HepG2 (cell line): ENCODE measurements around the gene MASP1. TPM values are rescaled to one million over a fixed set of nuclear protein-coding genes. Genes with fewer than 3 reads are reported as not detected.

Experiments used
- ARNT ChIP-seq: fragments of 450-650 bp; IDR thresholded peaks from 2 replicates; pipeline ENCODE4 v1.6.1; 2017
- ATF3 ChIP-seq: sonication (generic); formaldehyde crosslinking; IDR thresholded peaks from 2 replicates; pipeline ENCODE4 v1.4.0; 2020; ENCODE audit warnings: missing genetic modification reagents
- CBX2 ChIP-seq, 2 experiments: fragments of 200-600 bp in 1 of 2; sonication (generic); formaldehyde crosslinking in 1 of 2; IDR thresholded peaks; 2 replicates each; pipeline versions ENCODE4 v1.7.0 to v1.8.1; 2018 to 2022; ENCODE audit warnings: low read depth in 2 of 2, low read length in 1 of 2, mild to moderate bottlenecking in 1 of 2, missing genetic modification reagents in 1 of 2
- CENPT ChIP-seq: sonication (generic); formaldehyde crosslinking; IDR thresholded peaks from 2 replicates; pipeline ENCODE4 v1.8.0; 2022; ENCODE audit warnings: low read depth, mild to moderate bottlenecking, moderate library complexity, missing genetic modification reagents
- CREM ChIP-seq, 2 experiments: sonication (generic) in 1 of 2; formaldehyde crosslinking in 1 of 2; IDR thresholded peaks; 2 replicates each; pipeline versions ENCODE4 v1.4.0 to v1.6.1; 2016 to 2020; ENCODE audit warnings: antibody characterized with exemption in 1 of 2, mild to moderate bottlenecking in 1 of 2, missing genetic modification reagents in 1 of 2
- FOSL2 ChIP-seq: sonication (generic); formaldehyde crosslinking; IDR thresholded peaks from 2 replicates; pipeline ENCODE4 v1.4.0; 2020; ENCODE audit warnings: missing genetic modification reagents
- HDAC6 ChIP-seq: fragments of 200-600 bp; sonication (generic); IDR thresholded peaks from 2 replicates; pipeline ENCODE4 v1.7.0; 2017; ENCODE audit warnings: mild to moderate bottlenecking, antibody characterized with exemption, low read length, low read depth
- HNF4G ChIP-seq, 2 experiments: sonication (generic) in 1 of 2; formaldehyde crosslinking in 1 of 2; IDR thresholded peaks; 2 replicates each; pipeline versions ENCODE4 v1.4.0 to v1.6.1; 2011 to 2020; ENCODE audit warnings: borderline replicate concordance in 2 of 2, low read depth in 2 of 2, mild to moderate bottlenecking in 2 of 2, low read length in 1 of 2, missing genetic modification reagents in 1 of 2, moderate library complexity in 1 of 2
- HOXD1 ChIP-seq: sonication (generic); formaldehyde crosslinking; IDR thresholded peaks from 2 replicates; pipeline ENCODE4 v1.5.0; 2020; ENCODE audit warnings: missing genetic modification reagents
- MTF2 ChIP-seq: sonication (generic); formaldehyde crosslinking; IDR thresholded peaks from 2 replicates; pipeline ENCODE4 v1.5.0; 2020; ENCODE audit warnings: missing genetic modification reagents, borderline replicate concordance
- NAIF1 ChIP-seq: sonication (generic); formaldehyde crosslinking; IDR thresholded peaks from 2 replicates; pipeline ENCODE4 v1.5.0; 2020; ENCODE audit warnings: mild to moderate bottlenecking, missing genetic modification reagents, borderline replicate concordance
- NCOR1 ChIP-seq: fragments of 200-600 bp; sonication (generic); IDR thresholded peaks from 2 replicates; pipeline ENCODE4 v1.7.0; 2017; ENCODE audit warnings: antibody characterized with exemption, low read length, borderline replicate concordance
- NFIC ChIP-seq: IDR thresholded peaks from 2 replicates; pipeline ENCODE4 v1.6.1; 2012; ENCODE audit warnings: mild to moderate bottlenecking, low read length, inconsistent platforms
- RBAK ChIP-seq: sonication (generic); formaldehyde crosslinking; IDR thresholded peaks from 2 replicates; pipeline ENCODE4 v1.5.1; 2020; ENCODE audit warnings: mild to moderate bottlenecking, missing genetic modification reagents
- SMC3 ChIP-seq: IDR thresholded peaks from 2 replicates; pipeline ENCODE4 v1.6.1; 2011; ENCODE audit warnings: low read length, improper control_type of control experiment
- TCF7 ChIP-seq: sonication (generic); IDR thresholded peaks from 2 replicates; pipeline ENCODE4 v1.6.1; 2016; ENCODE audit warnings: antibody characterized with exemption, low read depth
- TEAD2 ChIP-seq: sonication (generic); formaldehyde crosslinking; IDR thresholded peaks from 2 replicates; pipeline ENCODE4 v1.9.0; 2021; ENCODE audit warnings: missing genetic modification reagents
- TGIF2 ChIP-seq: IDR thresholded peaks from 2 replicates; pipeline ENCODE4 v1.6.1; 2016; ENCODE audit warnings: control low read depth, missing compliant biosample characterization
- ZBTB42 ChIP-seq: sonication (generic); formaldehyde crosslinking; IDR thresholded peaks from 2 replicates; pipeline ENCODE4 v1.5.0; 2020; ENCODE audit warnings: mild to moderate bottlenecking, missing genetic modification reagents
- ZBTB7A ChIP-seq: sonication (generic); formaldehyde crosslinking; IDR thresholded peaks from 2 replicates; pipeline ENCODE4 v1.8.0; 2022; ENCODE audit warnings: mild to moderate bottlenecking, missing genetic modification reagents
- ZNF12 ChIP-seq: sonication (generic); formaldehyde crosslinking; IDR thresholded peaks from 2 replicates; pipeline ENCODE4 v1.5.0; 2020; ENCODE audit warnings: missing genetic modification reagents
- ZNF180 ChIP-seq: sonication (generic); formaldehyde crosslinking; IDR thresholded peaks from 2 replicates; pipeline ENCODE4 v1.4.0; 2020; ENCODE audit warnings: low read depth, missing genetic modification reagents, borderline replicate concordance
- ZNF337 ChIP-seq: sonication (generic); formaldehyde crosslinking; IDR thresholded peaks from 2 replicates; pipeline ENCODE4 v1.5.1; 2020; ENCODE audit warnings: missing genetic modification reagents, low read depth, mild to moderate bottlenecking, borderline replicate concordance
- ZNF354B ChIP-seq: sonication (generic); formaldehyde crosslinking; IDR thresholded peaks from 2 replicates; pipeline ENCODE4 v1.8.0; 2022; ENCODE audit warnings: mild to moderate bottlenecking, missing genetic modification reagents
- ZNF382 ChIP-seq: sonication (generic); formaldehyde crosslinking; IDR thresholded peaks from 2 replicates; pipeline ENCODE4 v1.5.0; 2020; ENCODE audit warnings: missing genetic modification reagents, mild to moderate bottlenecking, borderline replicate concordance
- ZNF710 ChIP-seq: sonication (generic); formaldehyde crosslinking; IDR thresholded peaks from 2 replicates; pipeline ENCODE4 v1.5.0; 2020; ENCODE audit warnings: mild to moderate bottlenecking, missing genetic modification reagents, borderline replicate concordance
- ZNF720 ChIP-seq: sonication (generic); formaldehyde crosslinking; IDR thresholded peaks from 2 replicates; pipeline ENCODE4 v1.4.0; 2020; ENCODE audit warnings: missing genetic modification reagents
- polyA plus RNA-seq, 8 experiments: library from polyadenylated mRNA; depleted of rRNA in 3 of 8; stranded (reverse) in 7 of 8; unstranded in 1 of 8; fragments of >200 nt; fragmentation: Illumina TruSeq in 4 of 8; extraction: Trizol in 4 of 8; gene quantifications; 2 replicates each; pipeline versions ENCODE4 v1.2.1 to v1.2.3, GENCODE V29; 2011 to 2016; ENCODE audit warnings: low read depth in 4 of 8, missing spikeins in 1 of 8, mixed read lengths in 1 of 8; ENCODE audit not compliant: insufficient read depth in 1 of 8
- total RNA-seq, 5 experiments: library from RNA; depleted of rRNA; stranded (reverse); fragments of >200 nt; fragmentation: Illumina TruSeq; extraction: Trizol; gene quantifications; 2 replicates each; pipeline ENCODE4 v1.2.3, GENCODE V29; 2016; ENCODE audit warnings: low read depth in 1 of 5

MASP1 gene
- total and polyA plus RNA-seq, 2 of the 13 experiments (the other 11 are each of a cell fraction or from before 2014, with no cell fraction given) = 10.8 to 56.0 TPM

- TF ChIP-seq NCOR1 (no peak), HNF4G (IDR thresholded peaks at IDR 0.05; ENCODE audit: borderline replicate concordance, low read depth, low read length) (no peak), HNF4G (CRISPR knock-in tag; IDR thresholded peaks at IDR 0.05; ENCODE audit: borderline replicate concordance, low read depth) (no peak), HDAC6 (no peak), TEAD2 (CRISPR knock-in tag) (no peak), ATF3 (CRISPR knock-in tag) (peak; percentile 89), CBX2 (IDR thresholded peaks at IDR 0.05; ENCODE audit: low read depth, low read length) (no peak), CBX2 (CRISPR knock-in tag; IDR thresholded peaks at IDR 0.05; ENCODE audit: low read depth) (no peak), ZNF337 (CRISPR knock-in tag) (no peak), ZBTB42 (CRISPR knock-in tag) (no peak), RBAK (no peak), ZNF12 (CRISPR knock-in tag) (peak; percentile 57; the same call in 1 of the 2 replicates), CENPT (CRISPR knock-in tag) (no peak), ZNF382 (no peak), ZNF710 (peak; percentile 81; the same call in 1 of the 2 replicates), TGIF2 (CRISPR knock-in tag) (0 out of 2 replicates have a peak, but pooled peaks have one; percentile 29), ZNF180 (CRISPR knock-in tag) (no peak), SMC3 (0 out of 2 replicates have a peak, but pooled peaks have one; percentile 25), NFIC (0 out of 2 replicates have a peak, but pooled peaks have one; percentile 54), ARNT (no peak), HOXD1 (CRISPR knock-in tag) (no peak), CREM (IDR thresholded peaks at IDR 0.05) (peak; percentile 50; the same call in 1 of the 2 replicates), CREM (CRISPR knock-in tag; IDR thresholded peaks at IDR 0.05) (no peak), ZNF720 (no peak), TCF7 (0 out of 2 replicates have a peak, but pooled peaks have one; percentile 10), MTF2 (CRISPR knock-in tag) (no peak), ZBTB7A (CRISPR knock-in tag) (no peak), FOSL2 (CRISPR knock-in tag) (peak; percentile 92), NAIF1 (CRISPR knock-in tag) (no peak), ZNF354B (CRISPR knock-in tag) (no peak)
Measured at GRCh38 chr3:187286467-187287059, 5.0 kb downstream of the MASP1 start (continued).
